ENCODE results near the gene ECEL1.

The ECEL1 gene

GRCh38 chr2:232490221-232491138 lies 2.8 kb upstream of the ECEL1 start:
- H3K9me3 ChIP-seq (ENCODE audit: insufficient read depth, low read length) = no peaks in the 10 kb centered on the region
- H4K20me1 ChIP-seq (ENCODE audit: low read depth, low read length) = no peaks in the 10 kb centered on the region
- no peaks in the 10 kb centered on the region for H3K27me3 ChIP-seq (ENCODE audit: low read length)
- H2AFZ ChIP-seq (ENCODE audit: low read depth, low read length, severe bottlenecking) = no peak overlapping the region
- no peak overlapping the region for H3K4me2 ChIP-seq (ENCODE audit: low read depth, low read length, poor library complexity, severe bottlenecking)
- no peak overlapping the region for H3K27ac ChIP-seq (ENCODE audit: low read depth, low read length)
- TF ChIP-seq EZH2phosphoT487 (conservative IDR thresholded peaks at IDR 0.05; ENCODE audit: low read length) = no peak
- TF ChIP-seq, protein P1, sequence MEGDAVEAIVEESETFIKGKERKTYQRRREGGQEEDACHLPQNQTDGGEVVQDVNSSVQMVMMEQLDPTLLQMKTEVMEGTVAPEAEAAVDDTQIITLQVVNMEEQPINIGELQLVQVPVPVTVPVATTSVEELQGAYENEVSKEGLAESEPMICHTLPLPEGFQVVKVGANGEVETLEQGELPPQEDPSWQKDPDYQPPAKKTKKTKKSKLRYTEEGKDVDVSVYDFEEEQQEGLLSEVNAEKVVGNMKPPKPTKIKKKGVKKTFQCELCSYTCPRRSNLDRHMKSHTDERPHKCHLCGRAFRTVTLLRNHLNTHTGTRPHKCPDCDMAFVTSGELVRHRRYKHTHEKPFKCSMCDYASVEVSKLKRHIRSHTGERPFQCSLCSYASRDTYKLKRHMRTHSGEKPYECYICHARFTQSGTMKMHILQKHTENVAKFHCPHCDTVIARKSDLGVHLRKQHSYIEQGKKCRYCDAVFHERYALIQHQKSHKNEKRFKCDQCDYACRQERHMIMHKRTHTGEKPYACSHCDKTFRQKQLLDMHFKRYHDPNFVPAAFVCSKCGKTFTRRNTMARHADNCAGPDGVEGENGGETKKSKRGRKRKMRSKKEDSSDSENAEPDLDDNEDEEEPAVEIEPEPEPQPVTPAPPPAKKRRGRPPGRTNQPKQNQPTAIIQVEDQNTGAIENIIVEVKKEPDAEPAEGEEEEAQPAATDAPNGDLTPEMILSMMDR (IDR thresholded peaks at IDR 0.05; ENCODE audit: insufficient read depth, low read length, poor library complexity, severe bottlenecking) = no peak
- H3K79me2 ChIP-seq (ENCODE audit: insufficient read depth, low read length) = no peaks in the 10 kb centered on the region
- H3K4me3 ChIP-seq (ENCODE audit: insufficient read depth, low read length, poor library complexity, severe bottlenecking) = no peak overlapping the region
- no peaks in the 10 kb centered on the region for H3K9me2 ChIP-seq (replicated peaks; ENCODE audit: insufficient read depth, low read length)
- H3F3A ChIP-seq (ENCODE audit: insufficient read depth) = no peaks in the 10 kb centered on the region
- H3K36me3 ChIP-seq (ENCODE audit: low read length) = no peaks in the 10 kb centered on the region
- no peak overlapping the region for H3K9ac ChIP-seq (ENCODE audit: low read length)

- TF ChIP-seq EZH2phosphoT487 (conservative IDR thresholded peaks at IDR 0.05; ENCODE audit: low read length) = no peak
- TF ChIP-seq, protein P1 (IDR thresholded peaks at IDR 0.05; ENCODE audit: insufficient read depth, low read length, poor library complexity, severe bottlenecking) = no peak
- no peaks in the 10 kb centered on the region for H3F3A ChIP-seq (ENCODE audit: insufficient read depth)
- H3K4me3 ChIP-seq (ENCODE audit: insufficient read depth, low read length, poor library complexity, severe bottlenecking) = no peak overlapping the region
- no peak overlapping the region for H2AFZ ChIP-seq (ENCODE audit: low read depth, low read length, severe bottlenecking)
- H3K9me3 ChIP-seq (ENCODE audit: insufficient read depth, low read length) = no peaks in the 10 kb centered on the region
- H3K36me3 ChIP-seq (ENCODE audit: low read length) = no peaks in the 10 kb centered on the region
- no peaks in the 10 kb centered on the region for H4K20me1 ChIP-seq (ENCODE audit: low read depth, low read length)
- no peaks in the 10 kb centered on the region for H3K79me2 ChIP-seq (ENCODE audit: insufficient read depth, low read length)
- no peak overlapping the region for H3K4me2 ChIP-seq (ENCODE audit: low read depth, low read length, poor library complexity, severe bottlenecking)
- H3K27ac ChIP-seq (ENCODE audit: low read depth, low read length) = no peak overlapping the region
- H3K27me3 ChIP-seq (ENCODE audit: low read length) = no peaks in the 10 kb centered on the region
- H3K9ac ChIP-seq (ENCODE audit: low read length) = no peak overlapping the region
- no peaks in the 10 kb centered on the region for H3K9me2 ChIP-seq (replicated peaks; ENCODE audit: insufficient read depth, low read length)
These were observed 2.0 kb upstream of the ECEL1 start for GRCh38 chr2:232489516-232490220.

- Histone ChIP-seq H3K9me2 (replicated peaks; ENCODE audit: insufficient read depth, low read length) (no peaks in the 10 kb centered on the region), H4K20me1 (ENCODE audit: low read depth, low read length) (no peaks in the 10 kb centered on the region), H3K4me2 (ENCODE audit: low read depth, low read length, poor library complexity, severe bottlenecking) (no peak overlapping the region), H3K9me3 (ENCODE audit: insufficient read depth, low read length) (no peaks in the 10 kb centered on the region), H3F3A (ENCODE audit: insufficient read depth) (no peaks in the 10 kb centered on the region), H3K36me3 (ENCODE audit: low read length) (no peaks in the 10 kb centered on the region), H3K27me3 (ENCODE audit: low read length) (no peaks in the 10 kb centered on the region), H3K27ac (ENCODE audit: low read depth, low read length) (no peak overlapping the region), H3K79me2 (ENCODE audit: insufficient read depth, low read length) (no peaks in the 10 kb centered on the region), H3K4me3 (ENCODE audit: insufficient read depth, low read length, poor library complexity, severe bottlenecking) (no peak overlapping the region), H2AFZ (ENCODE audit: low read depth, low read length, severe bottlenecking) (no peak overlapping the region), H3K9ac (ENCODE audit: low read length) (no peak overlapping the region)
- TF ChIP-seq, protein P1 (IDR thresholded peaks at IDR 0.05; ENCODE audit: insufficient read depth, low read length, poor library complexity, severe bottlenecking) = no peak
- no peak for TF ChIP-seq EZH2phosphoT487 (conservative IDR thresholded peaks at IDR 0.05; ENCODE audit: low read length)
These were observed 1.2 kb upstream of the ECEL1 start for GRCh38 chr2:232488721-232489300.
